GM19351 (cell line): ENCODE measurements around the gene ATP2C2.
"Not testable (repeated sequence)": the region's sequence is repeated elsewhere in the genome, so short reads cannot be mapped to it uniquely, and the experiment has no call there.

Source experiments
- ATAC-seq: cut with Tn5 transposase; IDR thresholded peaks from one replicate; pipeline ENCODE4 v1.9.1; 2021; ENCODE audit warnings: mild to moderate bottlenecking, moderate library complexity; ENCODE audit not compliant: unreplicated experiment

ATP2C2 gene

GRCh38 chr16:84339311-84339710 is 29.0 kb upstream of the ATP2C2 start:
- no peak for ATAC-seq

- ATAC-seq: no peak
These were observed 28.6 kb upstream of the ATP2C2 start for GRCh38 chr16:84339766-84340165.

GRCh38 chr16:84340325-84341040 is 27.9 kb upstream of the ATP2C2 start:
- ATAC-seq: no peak

- no peak for ATAC-seq
These were observed 26.6 kb upstream of the ATP2C2 start for GRCh38 chr16:84341528-84342295.

GRCh38 chr16:84343800-84344199 is 24.5 kb upstream of the ATP2C2 start:
- ATAC-seq: not testable (repeated sequence)

GRCh38 chr16:84344781-84345180 is 23.6 kb upstream of the ATP2C2 start:
- ATAC-seq: no peak

- ATAC-seq: no peak
These were observed 21.2 kb upstream of the ATP2C2 start for GRCh38 chr16:84347161-84347560.

- no peak for ATAC-seq
These were observed 19.9 kb upstream of the ATP2C2 start for GRCh38 chr16:84348386-84348888.

- ATAC-seq: no peak
These were observed 18.3 kb upstream of the ATP2C2 start for GRCh38 chr16:84349862-84350684.

- no peak for ATAC-seq
These were observed 17.5 kb upstream of the ATP2C2 start for GRCh38 chr16:84350685-84351400.

- no peak for ATAC-seq
These were observed 16.7 kb upstream of the ATP2C2 start for GRCh38 chr16:84351630-84352029.

- no peak for ATAC-seq
These were observed 14.0 kb upstream of the ATP2C2 start for GRCh38 chr16:84354306-84354705.

- no peak for ATAC-seq
These were observed 13.2 kb upstream of the ATP2C2 start for GRCh38 chr16:84355149-84355548.

GRCh38 chr16:84356176-84356575 is 12.2 kb upstream of the ATP2C2 start:
- no peak for ATAC-seq

GRCh38 chr16:84356591-84357116 is 11.7 kb upstream of the ATP2C2 start:
- no peak for ATAC-seq

GRCh38 chr16:84357191-84357651 is 11.1 kb upstream of the ATP2C2 start:
- no peak for ATAC-seq

- no peak for ATAC-seq
These were observed 9.6 kb upstream of the ATP2C2 start for GRCh38 chr16:84358601-84359295.

- ATAC-seq: no peak
These were observed 9.0 kb upstream of the ATP2C2 start for GRCh38 chr16:84359326-84359725.

- ATAC-seq: no peak
These were observed 8.2 kb upstream of the ATP2C2 start for GRCh38 chr16:84360170-84360569.

GRCh38 chr16:84360748-84361147 is 7.6 kb upstream of the ATP2C2 start:
- ATAC-seq: no peak
